ENCODE results near the gene LVRN.

Gene LVRN

GRCh38 chr5:116013207-116013785 is 51.0 kb downstream of the LVRN start:
- TF ChIP-seq CTCF (IDR thresholded peaks at IDR 0.05; ENCODE audit: low read depth, low read length, missing control alignments): no peak
- no peak overlapping the region for H3K27ac ChIP-seq
- no peaks in the 10 kb centered on the region for H3K36me3 ChIP-seq (replicated peaks)
- in situ Hi-C loops (cut with HindIII; ENCODE audit: low pct_ligation_motif_present, low sequenced_read_pairs): no loop called here
- H3K4me3 ChIP-seq (ENCODE audit: low read depth, low read length): no peak overlapping the region
- DNase-seq: no peak
- no peaks in the 10 kb centered on the region for H3K27me3 ChIP-seq (replicated peaks)

GRCh38 chr5:116013936-116014335 is 51.7 kb downstream of the LVRN start:
- Histone ChIP-seq H3K36me3 (replicated peaks) (no peaks in the 10 kb centered on the region), H3K4me3 (ENCODE audit: low read depth, low read length) (no peak overlapping the region), H3K27ac (no peak overlapping the region), H3K27me3 (replicated peaks) (no peaks in the 10 kb centered on the region)
- in situ Hi-C loops (cut with HindIII; ENCODE audit: low pct_ligation_motif_present, low sequenced_read_pairs): no loop called here
- TF ChIP-seq CTCF (IDR thresholded peaks at IDR 0.05; ENCODE audit: low read depth, low read length, missing control alignments): no peak
- no peak for DNase-seq

- TF ChIP-seq CTCF (IDR thresholded peaks at IDR 0.05; ENCODE audit: low read depth, low read length, missing control alignments): no peak
- no peaks in the 10 kb centered on the region for H3K27me3 ChIP-seq (replicated peaks)
- DNase-seq: no peak
- in situ Hi-C loops (cut with HindIII; ENCODE audit: low pct_ligation_motif_present, low sequenced_read_pairs): no loop called here
- no peak overlapping the region for H3K4me3 ChIP-seq (ENCODE audit: low read depth, low read length)
- no peak overlapping the region for H3K27ac ChIP-seq
- H3K36me3 ChIP-seq (replicated peaks): no peaks in the 10 kb centered on the region
These were observed 61.3 kb downstream of the LVRN start for GRCh38 chr5:116023619-116024018.

- Histone ChIP-seq H3K27ac (no peak overlapping the region), H3K27me3 (replicated peaks) (no peaks in the 10 kb centered on the region)
- in situ Hi-C loops (cut with HindIII; ENCODE audit: low pct_ligation_motif_present, low sequenced_read_pairs): no loop called here
These were observed 63.6 kb downstream of the LVRN start for GRCh38 chr5:116025866-116026265.

GRCh38 chr5:116032094-116032517 is 69.8 kb downstream of the LVRN start, which contains the start of gene ARL14EPL:
Gene ARL14EPL, plus strand, starts transcription at chr5:116032472. Its CDS starts 18,994 bp downstream, at chr5:116051466.
- peak within 1 kb of the TSS; percentile 45 for H3K27ac ChIP-seq
- DNase-seq: peak; percentile 94
- no peaks in the 10 kb centered on the region for H3K36me3 ChIP-seq (replicated peaks)
- peak; percentile 57 for TF ChIP-seq CTCF (IDR thresholded peaks at IDR 0.05; ENCODE audit: low read depth, low read length, missing control alignments)
- no peak within 1 kb of the TSS for H3K4me3 ChIP-seq (ENCODE audit: low read depth, low read length)
- in situ Hi-C loops (cut with HindIII; ENCODE audit: low pct_ligation_motif_present, low sequenced_read_pairs): no loop called here
- no peaks in the 10 kb centered on the region for H3K27me3 ChIP-seq (replicated peaks)

More at GRCh38 chr5:116025866-116026265, 63.6 kb downstream of the LVRN start:
- Histone ChIP-seq H3K4me3 (ENCODE audit: low read depth, low read length) (no peak overlapping the region), H3K36me3 (replicated peaks) (no peaks in the 10 kb centered on the region)
- TF ChIP-seq CTCF (IDR thresholded peaks at IDR 0.05; ENCODE audit: low read depth, low read length, missing control alignments): no peak
- no peak for DNase-seq

GRCh38 chr5:116032991-116033390 is 70.7 kb downstream of the LVRN start:
- H3K27ac ChIP-seq: no peak overlapping the region
- no peak overlapping the region for H3K4me3 ChIP-seq (ENCODE audit: low read depth, low read length)
- DNase-seq: no peak
- in situ Hi-C loops (cut with HindIII; ENCODE audit: low pct_ligation_motif_present, low sequenced_read_pairs): no loop called here
- no peak for TF ChIP-seq CTCF (IDR thresholded peaks at IDR 0.05; ENCODE audit: low read depth, low read length, missing control alignments)
- no peaks in the 10 kb centered on the region for H3K27me3 ChIP-seq (replicated peaks)
- no peaks in the 10 kb centered on the region for H3K36me3 ChIP-seq (replicated peaks)

All from brain microvascular endothelial cell (primary cell).